NCI-H345 treated with DMSO at 0.1 percent for 48 hours (cell line): ENCODE measurements around the gene ZNF730.
"Not testable (repeated sequence)": the region's sequence is repeated elsewhere in the genome, so short reads cannot be mapped to it uniquely, and the experiment has no call there.

Source experiments
- DNase-seq: peaks from one replicate; lab custom pipeline; 2025; ENCODE audit not compliant: unreplicated experiment; lab: John Stamatoyannopoulos, UW

ZNF730 gene

GRCh38 chr19:23116802-23117571 is at the start of gene ZNF730:
Gene ZNF730 (plus strand): TSS chr19:23117025. CDS start chr19:23117174, 149 bp downstream.
- peak; percentile 8 for DNase-seq

- DNase-seq = no peak
Measured at GRCh38 chr19:23070353-23071146, 46.3 kb upstream of the ZNF730 start.

GRCh38 chr19:23071147-23071511 is 45.7 kb upstream of the ZNF730 start:
- DNase-seq = no peak

- peak; percentile 28 for DNase-seq
Measured at GRCh38 chr19:23075031-23075733, 41.6 kb upstream of the ZNF730 start.

- not testable (repeated sequence) for DNase-seq
Measured at GRCh38 chr19:23077776-23078175, 39.0 kb upstream of the ZNF730 start.

- no peak for DNase-seq
Measured at GRCh38 chr19:23093832-23094231, 23.0 kb upstream of the ZNF730 start.

GRCh38 chr19:23095418-23095817 is 21.4 kb upstream of the ZNF730 start:
- DNase-seq = no peak

- DNase-seq = no peak
Measured at GRCh38 chr19:23098286-23098685, 18.5 kb upstream of the ZNF730 start.

GRCh38 chr19:23098988-23099387 is 17.8 kb upstream of the ZNF730 start:
- DNase-seq = no peak

- no peak for DNase-seq
Measured at GRCh38 chr19:23099966-23100365, 16.9 kb upstream of the ZNF730 start.

- no peak for DNase-seq
Measured at GRCh38 chr19:23101241-23101640, 15.6 kb upstream of the ZNF730 start.

- DNase-seq = no peak
Measured at GRCh38 chr19:23118400-23118799, 1.6 kb downstream of the ZNF730 start.

GRCh38 chr19:23134211-23134610 is 17.4 kb downstream of the ZNF730 start:
- not testable (repeated sequence) for DNase-seq

- no peak for DNase-seq
Measured at GRCh38 chr19:23145617-23146415, 29.0 kb downstream of the ZNF730 start.

GRCh38 chr19:23160766-23161165 is 43.9 kb downstream of the ZNF730 start:
- DNase-seq = no peak

GRCh38 chr19:23168286-23168685 is 51.5 kb downstream of the ZNF730 start:
- not testable (repeated sequence) for DNase-seq

GRCh38 chr19:23183251-23183650 is 66.4 kb downstream of the ZNF730 start:
- DNase-seq = no peak

GRCh38 chr19:23190341-23190740 is 73.5 kb downstream of the ZNF730 start:
- DNase-seq = no peak
